GM23338 (cell line): Measurements from ENCODE around the gene PRKCQ.

ENCODE experiments used
- CREB1 ChIP-seq: fragments of 250-450 bp; sonication (Bioruptor Pico); IDR thresholded peaks from 2 replicates; pipeline ENCODE4 v1.5.0; 2020; ENCODE audit warnings: low read depth, mild to moderate bottlenecking, moderate library complexity
- CTCF ChIP-seq, 2 experiments: fragments of 200-600 bp in 1 of 2; sonication (generic) in 1 of 2; conservative IDR thresholded peaks; 2 replicates each; pipeline versions ENCODE4 v1.5.1 to v1.6.1; 2016 to 2017; ENCODE audit warnings: antibody characterized with exemption in 2 of 2, low read depth in 2 of 2, mild to moderate bottlenecking in 2 of 2, moderate library complexity in 1 of 2
- ETS1 ChIP-seq: IDR thresholded peaks from 2 replicates; pipeline ENCODE4 v1.6.1; 2016; ENCODE audit warnings: antibody characterized with exemption
- EZH2 ChIP-seq: fragments of 200-600 bp; sonication (generic); IDR thresholded peaks from one replicate; pipeline ENCODE4 v1.8.0; 2017; ENCODE audit warnings: antibody characterized with exemption, mild to moderate bottlenecking, low read depth; ENCODE audit not compliant: unreplicated experiment
- EZH2phosphoT487 ChIP-seq: fragments of 200-600 bp; sonication (generic); IDR thresholded peaks from one replicate; pipeline ENCODE4 v1.8.1; 2018; ENCODE audit warnings: antibody characterized with exemption; ENCODE audit not compliant: unreplicated experiment
- JUNB ChIP-seq: IDR thresholded peaks from one replicate; pipeline ENCODE4 v1.6.1; 2016; ENCODE audit warnings: antibody characterized with exemption; ENCODE audit not compliant: unreplicated experiment
- NANOG ChIP-seq: IDR thresholded peaks from 2 replicates; pipeline ENCODE4 v1.6.1; 2016; ENCODE audit warnings: antibody characterized with exemption, borderline replicate concordance
- POLR2AphosphoS5 ChIP-seq: IDR thresholded peaks from 2 replicates; pipeline ENCODE4 v1.6.1; 2016; ENCODE audit warnings: antibody characterized with exemption, low read depth
- REST ChIP-seq: IDR thresholded peaks from one replicate; pipeline ENCODE4 v1.6.1; 2018; ENCODE audit warnings: antibody characterized with exemption; ENCODE audit not compliant: unreplicated experiment
- STAT1 ChIP-seq: IDR thresholded peaks from one replicate; pipeline ENCODE4 v1.6.1; 2016; ENCODE audit warnings: antibody characterized with exemption; ENCODE audit not compliant: unreplicated experiment
- ZNF331 ChIP-seq: fragments of 250-450 bp; sonication (Bioruptor Pico); IDR thresholded peaks from 2 replicates; pipeline ENCODE4 v1.5.0; 2020; ENCODE audit warnings: low read depth, mild to moderate bottlenecking, moderate library complexity
- ZNF462 ChIP-seq: fragments of 250-450 bp; sonication (Bioruptor Pico); IDR thresholded peaks from 2 replicates; pipeline ENCODE4 v1.5.0; 2020; ENCODE audit warnings: mild to moderate bottlenecking, moderate library complexity

GRCh38 chr10:6385665-6386064 lies 194.4 kb downstream of the PRKCQ start:
- TF ChIP-seq POLR2AphosphoS5 = no peak
- TF ChIP-seq CTCF (conservative IDR thresholded peaks at IDR 0.05; ENCODE audit: low read depth in 2 of 2) = no peak
- TF ChIP-seq REST = no peak
- no peak for TF ChIP-seq NANOG
- no peak for TF ChIP-seq EZH2
- TF ChIP-seq EZH2phosphoT487 = no peak
- TF ChIP-seq JUNB = no peak
- TF ChIP-seq ZNF331 (CRISPR knock-in tag) = no peak
- TF ChIP-seq CREB1 (CRISPR knock-in tag) = no peak
- no peak for TF ChIP-seq STAT1
- TF ChIP-seq ZNF462 (CRISPR knock-in tag) = no peak
- TF ChIP-seq ETS1 = no peak
